ENCODE data around the gene FOXA3. TPM values are rescaled to one million over a fixed set of nuclear protein-coding genes. Genes with fewer than 3 reads are reported as not detected.

FOXA3 gene
- total and polyA plus RNA-seq, 2 of the 4 experiments (the other 2 are of a cell fraction), result not detected

- H3K23ac ChIP-seq (ENCODE audit: low read depth, low read length), result no peak overlapping the region
- in situ Hi-C loops (cut with MboI; ENCODE audit: low sequenced_read_pairs) (no loop called here), intact Hi-C loops (cut with micrococcal nuclease) (no loop called here), dilution Hi-C loops (cut with HindIII; ENCODE audit: low sequenced_read_pairs, unreplicated experiment) (no loop called here)
- TF ChIP-seq RAD21 (IDR thresholded peaks at IDR 0.05; ENCODE audit: low read length) (no peak), MXI1 (IDR thresholded peaks at IDR 0.05; ENCODE audit: borderline replicate concordance, low read depth, low read length) (no peak), SMC3 (IDR thresholded peaks at IDR 0.05; ENCODE audit: low read depth, low read length) (no peak), FOS (IDR thresholded peaks at IDR 0.05; ENCODE audit: low read depth, low read length) (no peak), POLR2A (IDR thresholded peaks at IDR 0.05; ENCODE audit: low read depth, low read length) (no peak), USF2 (IDR thresholded peaks at IDR 0.05; ENCODE audit: low read depth, low read length) (no peak), MAFK (IDR thresholded peaks at IDR 0.05; ENCODE audit: low read depth, low read length) (no peak), ELK1 (IDR thresholded peaks at IDR 0.05; ENCODE audit: borderline replicate concordance, low read depth, low read length) (no peak), CHD1 (IDR thresholded peaks at IDR 0.05; ENCODE audit: low read depth, low read length) (no peak), NFE2L2 (IDR thresholded peaks at IDR 0.05; ENCODE audit: low read depth, low read length) (no peak), CEBPB (IDR thresholded peaks at IDR 0.05; ENCODE audit: low read depth, low read length) (no peak), RFX5 (IDR thresholded peaks at IDR 0.05; ENCODE audit: low read depth, low read length) (no peak), MAZ (IDR thresholded peaks at IDR 0.05; ENCODE audit: borderline replicate concordance, low read depth, low read length) (no peak)
- TF ChIP-seq, protein P1, sequence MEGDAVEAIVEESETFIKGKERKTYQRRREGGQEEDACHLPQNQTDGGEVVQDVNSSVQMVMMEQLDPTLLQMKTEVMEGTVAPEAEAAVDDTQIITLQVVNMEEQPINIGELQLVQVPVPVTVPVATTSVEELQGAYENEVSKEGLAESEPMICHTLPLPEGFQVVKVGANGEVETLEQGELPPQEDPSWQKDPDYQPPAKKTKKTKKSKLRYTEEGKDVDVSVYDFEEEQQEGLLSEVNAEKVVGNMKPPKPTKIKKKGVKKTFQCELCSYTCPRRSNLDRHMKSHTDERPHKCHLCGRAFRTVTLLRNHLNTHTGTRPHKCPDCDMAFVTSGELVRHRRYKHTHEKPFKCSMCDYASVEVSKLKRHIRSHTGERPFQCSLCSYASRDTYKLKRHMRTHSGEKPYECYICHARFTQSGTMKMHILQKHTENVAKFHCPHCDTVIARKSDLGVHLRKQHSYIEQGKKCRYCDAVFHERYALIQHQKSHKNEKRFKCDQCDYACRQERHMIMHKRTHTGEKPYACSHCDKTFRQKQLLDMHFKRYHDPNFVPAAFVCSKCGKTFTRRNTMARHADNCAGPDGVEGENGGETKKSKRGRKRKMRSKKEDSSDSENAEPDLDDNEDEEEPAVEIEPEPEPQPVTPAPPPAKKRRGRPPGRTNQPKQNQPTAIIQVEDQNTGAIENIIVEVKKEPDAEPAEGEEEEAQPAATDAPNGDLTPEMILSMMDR (conservative IDR thresholded peaks at IDR 0.05; ENCODE audit: low read depth, low read length), result no peak
- no peaks in the 10 kb centered on the region for H3K27me3 ChIP-seq (ENCODE audit: control insufficient read depth, insufficient read depth, low read length)
- no peaks in the 10 kb centered on the region for H3K9me3 ChIP-seq (ENCODE audit: control insufficient read depth, insufficient read depth, low read length)
- H3K79me1 ChIP-seq (ENCODE audit: low read depth in 1 of 2, low read length in 2 of 2), result no peaks in the 10 kb centered on the region; a peak in 1 of 4 replicates
- no CpG with 5 or more reads among the region's 12 CpGs for WGBS, 2 experiments (ENCODE audit: extremely low coverage in 2 of 2, insufficient read length in 1 of 2)
- peaks cover 7% of the 10 kb centered on the region; the same call in 1 of the 2 replicates for H4K20me1 ChIP-seq (ENCODE audit: insufficient read depth, low read length)
- H2BK5ac ChIP-seq (ENCODE audit: low read depth, low read length, poor library complexity, severe bottlenecking), result no peak overlapping the region
- no peaks in the 10 kb centered on the region for H3K4me1 ChIP-seq (ENCODE audit: control insufficient read depth, insufficient read depth, low read length)
- POLR2A ChIA-PET (ENCODE audit: unreplicated experiment), result interaction anchor here (0.5 kb wide), 1 partner anchor 52 kb away, joined by 7 read pairs; no protein-coding TSS in a partner anchor
- no peak overlapping the region for H3K4me2 ChIP-seq (ENCODE audit: low read depth, low read length)
- no peak overlapping the region for H3K4ac ChIP-seq (ENCODE audit: low read depth, low read length)
- ATAC-seq (ENCODE audit: low read depth) (no peak), DNase-seq (no peak)
- no peak overlapping the region for H4K91ac ChIP-seq (ENCODE audit: insufficient read depth, low read depth, low read length)
- H3K9ac ChIP-seq (ENCODE audit: low read depth, low read length), result no peak overlapping the region
- BruUV-seq (replicated peaks), result no TSS peak
- CTCF ChIA-PET, result no interaction called here
- no peak overlapping the region for H3K27ac ChIP-seq (ENCODE audit: insufficient read depth, low read length)
- no peak overlapping the region for H4K8ac ChIP-seq (ENCODE audit: low read depth in 2 of 2, low read length in 2 of 2)
- H3K36me3 ChIP-seq (ENCODE audit: control insufficient read depth, insufficient read depth, low read length), result peaks cover 79% of the 10 kb centered on the region
- no peak overlapping the region for H4K5ac ChIP-seq (ENCODE audit: low read depth, low read length)
- H3K14ac ChIP-seq (replicated peaks; ENCODE audit: low read depth, low read length), result no peak overlapping the region
- no peak overlapping the region for H2AK5ac ChIP-seq (ENCODE audit: low read depth, low read length)
- H3K4me3 ChIP-seq (ENCODE audit: insufficient read depth, low read depth, low read length), result no peak overlapping the region
- no peak overlapping the region for H3K56ac ChIP-seq (ENCODE audit: extremely low read depth, insufficient read depth, low read length)
- no peak overlapping the region for H3K18ac ChIP-seq (ENCODE audit: low read depth, low read length)
- no peak overlapping the region for H2BK20ac ChIP-seq (ENCODE audit: low read depth, low read length)
- no peak overlapping the region for H2AK9ac ChIP-seq (replicated peaks; ENCODE audit: low read depth, low read length, poor library complexity)
- H3K9me1 ChIP-seq (ENCODE audit: insufficient read depth, low read length), result no peaks in the 10 kb centered on the region
- no peak overlapping the region for H2BK15ac ChIP-seq (ENCODE audit: low read depth, low read length)
- H2BK120ac ChIP-seq (ENCODE audit: low read depth, low read length), result no peak overlapping the region
- peak overlapping the region; percentile 32 for H2AFZ ChIP-seq (replicated peaks; ENCODE audit: low read length, poor library complexity)
Observed at GRCh38 chr19:45823182-45823581, 40.9 kb upstream of the FOXA3 start.

Data from IMR-90 (cell line).